KMS-11 (cell line): ENCODE data around the gene PPY.

Experiments used
- H2AFZ ChIP-seq: fragments of 200-600 bp; sonication (generic); 2 replicates; pipeline ENCODE4 v1.6.1; 2016; ENCODE audit warnings: antibody characterized with exemption, mixed run types, low read depth
- H3K27ac ChIP-seq: fragments of 200-600 bp; sonication (generic); 2 replicates; pipeline ENCODE4 v1.6.1; 2016; ENCODE audit warnings: mild to moderate bottlenecking, mixed run types
- H3K27me3 ChIP-seq: fragments of 200-600 bp; sonication (generic); 2 replicates; pipeline ENCODE4 v1.6.1; 2017; ENCODE audit warnings: mild to moderate bottlenecking, low read depth, mixed run types, moderate library complexity; ENCODE audit not compliant: insufficient read depth
- H3K36me3 ChIP-seq: fragments of 200-600 bp; sonication (generic); 2 replicates; pipeline ENCODE4 v1.6.1; 2017; ENCODE audit warnings: mild to moderate bottlenecking, mixed run types; ENCODE audit not compliant: insufficient read depth
- H3K4me1 ChIP-seq: fragments of 200-600 bp; sonication (generic); 2 replicates; pipeline ENCODE4 v1.6.1; 2016; ENCODE audit warnings: mild to moderate bottlenecking, low read depth, mixed run types; ENCODE audit not compliant: poor library complexity, severe bottlenecking
- H3K4me2 ChIP-seq: fragments of 200-600 bp; sonication (generic); 2 replicates; pipeline ENCODE4 v1.7.0; 2016; ENCODE audit warnings: mild to moderate bottlenecking, mixed run types
- H3K4me3 ChIP-seq: fragments of 200-600 bp; sonication (generic); IDR thresholded peaks from 2 replicates; pipeline ENCODE4 v1.6.1; 2017; ENCODE audit warnings: low read depth, low read length, mixed read lengths; ENCODE audit not compliant: insufficient read depth
- H3K79me2 ChIP-seq: fragments of 200-600 bp; sonication (generic); 2 replicates; pipeline ENCODE4 v1.6.1; 2016; ENCODE audit warnings: low read depth, mixed run types; ENCODE audit not compliant: insufficient read depth
- H3K9ac ChIP-seq: fragments of 200-600 bp; sonication (generic); 2 replicates; pipeline ENCODE4 v1.6.1; 2016; ENCODE audit warnings: mild to moderate bottlenecking, mixed run types
- H4K20me1 ChIP-seq: fragments of 200-600 bp; sonication (generic); 2 replicates; pipeline ENCODE4 v1.6.1; 2016; ENCODE audit warnings: mild to moderate bottlenecking, mixed run types; ENCODE audit not compliant: insufficient read depth
- CTCF ChIP-seq: fragments of 200-600 bp; sonication (generic); conservative IDR thresholded peaks from 2 replicates; pipeline ENCODE4 v1.6.1; 2017; ENCODE audit warnings: low read depth, mild to moderate bottlenecking, antibody characterized with exemption, low read length, moderate library complexity, mixed read lengths

The PPY gene

GRCh38 chr17:43942051-43942685 lies at the start of gene PPY:
Gene PPY, minus strand, starts transcription at chr17:43942476. Its CDS starts 822 bp downstream, at chr17:43941654.
- no peak within 1 kb of the TSS for H3K9ac ChIP-seq
- no peak within 1 kb of the TSS for H2AFZ ChIP-seq
- peaks cover 8% of the 10 kb centered on the region; the same call in 1 of the 2 replicates for H3K27me3 ChIP-seq
- H3K27ac ChIP-seq = no peak within 1 kb of the TSS
- H3K4me3 ChIP-seq = no peak within 1 kb of the TSS
- H3K4me2 ChIP-seq = no peak within 1 kb of the TSS
- no peaks in the 10 kb centered on the region for H3K79me2 ChIP-seq
- H3K36me3 ChIP-seq = no peaks in the 10 kb centered on the region
- H4K20me1 ChIP-seq = no peaks in the 10 kb centered on the region
- TF ChIP-seq CTCF = no peak
- peaks cover 4% of the 10 kb centered on the region for H3K4me1 ChIP-seq

GRCh38 chr17:43988301-43988700 lies 46.0 kb upstream of the PPY start:
- H2AFZ ChIP-seq = no peak overlapping the region
- no peak overlapping the region for H3K4me2 ChIP-seq
- no peak overlapping the region for H3K9ac ChIP-seq
- no peak overlapping the region for H3K27ac ChIP-seq
- H3K4me3 ChIP-seq = no peak overlapping the region
- no peak for TF ChIP-seq CTCF
- no peaks in the 10 kb centered on the region for H3K36me3 ChIP-seq
- H3K27me3 ChIP-seq = no peaks in the 10 kb centered on the region
- H3K79me2 ChIP-seq = no peaks in the 10 kb centered on the region
- H3K4me1 ChIP-seq = no peaks in the 10 kb centered on the region
- H4K20me1 ChIP-seq = no peaks in the 10 kb centered on the region

GRCh38 chr17:43987131-43988021 lies 45.1 kb upstream of the PPY start:
- Histone ChIP-seq H3K27ac (no peak overlapping the region), H3K4me3 (no peak overlapping the region), H3K36me3 (no peaks in the 10 kb centered on the region), H2AFZ (no peak overlapping the region), H3K4me2 (no peak overlapping the region), H3K4me1 (no peaks in the 10 kb centered on the region), H3K79me2 (no peaks in the 10 kb centered on the region), H4K20me1 (no peaks in the 10 kb centered on the region), H3K27me3 (no peaks in the 10 kb centered on the region), H3K9ac (no peak overlapping the region)
- TF ChIP-seq CTCF = no peak

- TF ChIP-seq CTCF = no peak
- no peaks in the 10 kb centered on the region for H3K27me3 ChIP-seq
- no peaks in the 10 kb centered on the region for H4K20me1 ChIP-seq
- no peak overlapping the region for H3K4me3 ChIP-seq
- H3K4me2 ChIP-seq = no peak overlapping the region
- H3K4me1 ChIP-seq = no peaks in the 10 kb centered on the region
- H3K79me2 ChIP-seq = no peaks in the 10 kb centered on the region
- no peaks in the 10 kb centered on the region for H3K36me3 ChIP-seq
- H3K27ac ChIP-seq = no peak overlapping the region
- no peak overlapping the region for H3K9ac ChIP-seq
- H2AFZ ChIP-seq = no peak overlapping the region
Observed at GRCh38 chr17:43986225-43986981, 44.1 kb upstream of the PPY start.
